PFSK-1 (cell line): ENCODE results near the gene GNG13.

Experiments
- POLR2AphosphoS5 ChIP-seq: IDR thresholded peaks from 2 replicates; pipeline ENCODE4 v1.6.1; 2012; ENCODE audit warnings: low read depth, mild to moderate bottlenecking, control low read depth, low read length, moderate library complexity
- TF ChIP-seq, protein P1 (sequence below), 2 experiments: IDR thresholded peaks; 2 replicates each; pipeline versions ENCODE4 v1.6.1 to v1.8.0; 2011 to 2012; ENCODE audit warnings: low read depth in 2 of 2, low read length in 2 of 2, control low read depth in 1 of 2, inconsistent platforms in 1 of 2, mild to moderate bottlenecking in 1 of 2, moderate library complexity in 1 of 2; ENCODE audit not compliant: insufficient read depth in 1 of 2

DNA sequence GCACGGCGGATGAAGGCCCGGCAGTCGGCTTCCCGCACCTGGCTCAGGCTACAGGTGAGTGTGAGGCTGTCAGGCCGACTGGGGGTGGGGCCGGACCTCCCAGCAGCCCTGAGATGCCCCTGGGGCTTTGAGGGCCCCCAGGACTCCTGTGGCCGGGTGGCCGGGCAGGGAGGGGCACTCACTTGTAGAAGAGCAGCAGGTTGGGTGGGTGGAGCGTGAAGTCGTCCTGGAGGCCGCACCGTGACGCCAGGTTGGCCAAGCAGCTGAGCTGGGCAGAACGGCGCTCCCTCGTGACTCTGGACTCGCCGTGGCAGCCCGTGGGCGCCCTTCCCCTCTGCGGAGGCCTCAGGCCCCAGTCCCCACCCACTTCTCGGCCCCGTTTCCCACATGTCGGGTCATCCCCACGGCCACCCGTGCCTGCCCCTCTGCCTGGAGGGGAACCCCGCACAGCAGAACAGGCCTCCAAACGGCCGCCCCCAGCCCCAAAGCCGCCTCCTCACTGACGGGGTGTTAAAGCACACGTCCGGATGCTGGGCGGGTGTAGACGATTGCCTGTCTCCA lies 25.2 kb downstream of the GNG13 start:
- TF ChIP-seq, protein P1, sequence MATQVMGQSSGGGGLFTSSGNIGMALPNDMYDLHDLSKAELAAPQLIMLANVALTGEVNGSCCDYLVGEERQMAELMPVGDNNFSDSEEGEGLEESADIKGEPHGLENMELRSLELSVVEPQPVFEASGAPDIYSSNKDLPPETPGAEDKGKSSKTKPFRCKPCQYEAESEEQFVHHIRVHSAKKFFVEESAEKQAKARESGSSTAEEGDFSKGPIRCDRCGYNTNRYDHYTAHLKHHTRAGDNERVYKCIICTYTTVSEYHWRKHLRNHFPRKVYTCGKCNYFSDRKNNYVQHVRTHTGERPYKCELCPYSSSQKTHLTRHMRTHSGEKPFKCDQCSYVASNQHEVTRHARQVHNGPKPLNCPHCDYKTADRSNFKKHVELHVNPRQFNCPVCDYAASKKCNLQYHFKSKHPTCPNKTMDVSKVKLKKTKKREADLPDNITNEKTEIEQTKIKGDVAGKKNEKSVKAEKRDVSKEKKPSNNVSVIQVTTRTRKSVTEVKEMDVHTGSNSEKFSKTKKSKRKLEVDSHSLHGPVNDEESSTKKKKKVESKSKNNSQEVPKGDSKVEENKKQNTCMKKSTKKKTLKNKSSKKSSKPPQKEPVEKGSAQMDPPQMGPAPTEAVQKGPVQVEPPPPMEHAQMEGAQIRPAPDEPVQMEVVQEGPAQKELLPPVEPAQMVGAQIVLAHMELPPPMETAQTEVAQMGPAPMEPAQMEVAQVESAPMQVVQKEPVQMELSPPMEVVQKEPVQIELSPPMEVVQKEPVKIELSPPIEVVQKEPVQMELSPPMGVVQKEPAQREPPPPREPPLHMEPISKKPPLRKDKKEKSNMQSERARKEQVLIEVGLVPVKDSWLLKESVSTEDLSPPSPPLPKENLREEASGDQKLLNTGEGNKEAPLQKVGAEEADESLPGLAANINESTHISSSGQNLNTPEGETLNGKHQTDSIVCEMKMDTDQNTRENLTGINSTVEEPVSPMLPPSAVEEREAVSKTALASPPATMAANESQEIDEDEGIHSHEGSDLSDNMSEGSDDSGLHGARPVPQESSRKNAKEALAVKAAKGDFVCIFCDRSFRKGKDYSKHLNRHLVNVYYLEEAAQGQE (IDR thresholded peaks at IDR 0.05; ENCODE audit: insufficient read depth in 1 of 2, low read depth in 2 of 2, low read length in 2 of 2): no peak
- no peak for TF ChIP-seq POLR2AphosphoS5
